Neutrophil (primary cell): Measurements from ENCODE around the gene DEAF1.

ENCODE experiments used
- H3K27ac ChIP-seq: fragments of 200-600 bp; sonication (generic); 2 replicates; pipeline ENCODE4 v1.5.1; 2016; ENCODE audit warnings: mild to moderate bottlenecking, moderate library complexity
- H3K27me3 ChIP-seq: fragments of 200-600 bp; sonication (generic); 2 replicates; pipeline ENCODE4 v1.6.0; 2016; ENCODE audit warnings: mild to moderate bottlenecking
- H3K36me3 ChIP-seq: fragments of 200-600 bp; sonication (generic); 2 replicates; pipeline ENCODE4 v1.5.1; 2017
- H3K4me1 ChIP-seq, 2 experiments: fragments of 200-600 bp in 1 of 2; sonication (generic) in 1 of 2; 1 replicate in 1 of 2; 2 replicates in 1 of 2; pipeline versions ENCODE4 v1.5.1 to v1.6.1; 2013 to 2016; ENCODE audit warnings: low read depth in 1 of 2, low read length in 1 of 2, mild to moderate bottlenecking in 1 of 2, moderate library complexity in 1 of 2; ENCODE audit not compliant: control insufficient read depth in 1 of 2, insufficient read depth in 1 of 2
- H3K4me3 ChIP-seq, 2 experiments: fragments of 200-600 bp in 1 of 2; sonication (generic) in 1 of 2; 1 replicate in 1 of 2; 2 replicates in 1 of 2; pipeline ENCODE4 v1.5.1; 2013 to 2016; ENCODE audit warnings: low read depth in 1 of 2, low read length in 1 of 2, mild to moderate bottlenecking in 1 of 2, moderate library complexity in 1 of 2
- H3K9me3 ChIP-seq: fragments of 200-600 bp; sonication (generic); 2 replicates; pipeline ENCODE4 v1.5.1; 2016
- TF ChIP-seq, protein P1 (sequence below): fragments of 200-600 bp; sonication (generic); IDR thresholded peaks from 2 replicates; pipeline ENCODE4 v1.5.1; 2016; ENCODE audit warnings: antibody characterized with exemption

DEAF1 gene

GRCh38 chr11:687751-688150, 7.3 kb downstream of the DEAF1 start:
- H3K36me3 ChIP-seq: peaks cover 64% of the 10 kb centered on the region
- TF ChIP-seq, protein P1, sequence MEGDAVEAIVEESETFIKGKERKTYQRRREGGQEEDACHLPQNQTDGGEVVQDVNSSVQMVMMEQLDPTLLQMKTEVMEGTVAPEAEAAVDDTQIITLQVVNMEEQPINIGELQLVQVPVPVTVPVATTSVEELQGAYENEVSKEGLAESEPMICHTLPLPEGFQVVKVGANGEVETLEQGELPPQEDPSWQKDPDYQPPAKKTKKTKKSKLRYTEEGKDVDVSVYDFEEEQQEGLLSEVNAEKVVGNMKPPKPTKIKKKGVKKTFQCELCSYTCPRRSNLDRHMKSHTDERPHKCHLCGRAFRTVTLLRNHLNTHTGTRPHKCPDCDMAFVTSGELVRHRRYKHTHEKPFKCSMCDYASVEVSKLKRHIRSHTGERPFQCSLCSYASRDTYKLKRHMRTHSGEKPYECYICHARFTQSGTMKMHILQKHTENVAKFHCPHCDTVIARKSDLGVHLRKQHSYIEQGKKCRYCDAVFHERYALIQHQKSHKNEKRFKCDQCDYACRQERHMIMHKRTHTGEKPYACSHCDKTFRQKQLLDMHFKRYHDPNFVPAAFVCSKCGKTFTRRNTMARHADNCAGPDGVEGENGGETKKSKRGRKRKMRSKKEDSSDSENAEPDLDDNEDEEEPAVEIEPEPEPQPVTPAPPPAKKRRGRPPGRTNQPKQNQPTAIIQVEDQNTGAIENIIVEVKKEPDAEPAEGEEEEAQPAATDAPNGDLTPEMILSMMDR: no peak
- H3K27me3 ChIP-seq: no peaks in the 10 kb centered on the region
- H3K4me1 ChIP-seq: no peaks in the 10 kb centered on the region
- no peak overlapping the region for H3K4me3 ChIP-seq
- no peak overlapping the region for H3K27ac ChIP-seq
- H3K9me3 ChIP-seq: no peaks in the 10 kb centered on the region

DNA sequence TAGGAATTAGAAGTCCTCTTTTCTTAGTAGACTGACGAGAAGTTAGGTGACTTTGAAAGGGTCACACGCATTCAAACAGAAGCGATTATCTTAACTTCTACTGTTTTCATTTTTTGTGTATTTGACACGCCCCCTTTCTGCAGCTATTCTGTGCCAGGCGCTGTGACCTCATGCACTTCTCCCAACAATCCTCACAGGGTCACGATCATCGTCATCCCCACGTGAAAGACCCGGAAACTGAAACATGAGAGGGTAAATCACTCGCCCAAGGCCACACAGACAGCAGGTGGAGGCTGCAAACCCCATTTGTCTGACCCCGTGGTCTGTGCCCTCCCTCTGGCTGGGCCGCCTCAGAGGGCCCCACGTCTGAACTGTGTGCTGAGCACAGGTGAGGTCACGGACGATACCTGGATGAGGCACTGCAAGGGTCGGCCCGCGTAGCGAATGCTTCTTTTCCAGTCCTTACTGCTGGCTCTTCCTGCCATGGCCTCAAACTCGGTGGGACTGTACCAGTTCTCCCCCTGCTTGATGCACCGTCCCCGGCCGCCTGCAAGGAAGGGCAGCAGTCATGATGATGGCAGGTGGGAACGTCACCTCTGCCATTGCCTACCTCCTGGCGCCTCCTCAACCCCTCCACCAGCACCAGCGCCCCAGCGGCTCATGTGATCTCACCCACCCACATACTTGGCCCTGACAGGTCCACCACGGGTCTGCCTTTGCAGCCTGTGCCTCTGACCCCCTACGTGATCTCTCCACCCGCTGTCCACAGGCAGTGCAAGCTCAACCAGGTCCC, 8.4 kb downstream of the DEAF1 start:
- Histone ChIP-seq H3K27me3 (no peaks in the 10 kb centered on the region), H3K9me3 (no peaks in the 10 kb centered on the region), H3K4me3 (no peak overlapping the region), H3K4me1 (no peaks in the 10 kb centered on the region), H3K36me3 (peaks cover 69% of the 10 kb centered on the region), H3K27ac (no peak overlapping the region)
- TF ChIP-seq, protein P1: no peak

DNA sequence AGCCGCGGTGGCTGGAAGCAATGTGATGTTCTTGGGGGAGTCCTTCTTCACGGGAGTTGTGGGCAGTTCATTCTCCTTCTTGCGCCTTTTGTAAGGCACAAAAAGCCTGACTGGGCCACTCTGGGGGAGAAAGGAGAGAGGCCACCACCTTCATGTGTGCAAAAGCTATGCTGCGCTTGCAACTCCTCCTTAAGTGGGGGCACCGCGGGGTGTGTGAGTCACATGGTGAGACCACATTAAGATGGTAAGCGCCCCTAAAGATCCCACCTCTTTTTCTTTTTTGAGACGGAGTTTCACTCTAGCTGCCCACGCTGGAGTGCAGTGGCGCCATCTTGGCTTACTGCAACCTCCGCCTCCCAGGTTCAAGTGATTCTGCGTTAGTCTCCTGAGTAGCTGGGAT, 14.1 kb downstream of the DEAF1 start:
- Histone ChIP-seq H3K9me3 (no peaks in the 10 kb centered on the region), H3K4me3 (no peak overlapping the region), H3K27me3 (no peaks in the 10 kb centered on the region), H3K36me3 (peaks cover 58% of the 10 kb centered on the region), H3K4me1 (no peaks in the 10 kb centered on the region), H3K27ac (no peak overlapping the region)
- TF ChIP-seq, protein P1: no peak

GRCh38 chr11:680476-680875, 14.5 kb downstream of the DEAF1 start:
- no peak overlapping the region for H3K4me3 ChIP-seq
- H3K27me3 ChIP-seq: no peaks in the 10 kb centered on the region
- H3K9me3 ChIP-seq: no peaks in the 10 kb centered on the region
- H3K36me3 ChIP-seq: peaks cover 54% of the 10 kb centered on the region
- TF ChIP-seq, protein P1: no peak
- no peak overlapping the region for H3K27ac ChIP-seq
- no peaks in the 10 kb centered on the region for H3K4me1 ChIP-seq

DNA sequence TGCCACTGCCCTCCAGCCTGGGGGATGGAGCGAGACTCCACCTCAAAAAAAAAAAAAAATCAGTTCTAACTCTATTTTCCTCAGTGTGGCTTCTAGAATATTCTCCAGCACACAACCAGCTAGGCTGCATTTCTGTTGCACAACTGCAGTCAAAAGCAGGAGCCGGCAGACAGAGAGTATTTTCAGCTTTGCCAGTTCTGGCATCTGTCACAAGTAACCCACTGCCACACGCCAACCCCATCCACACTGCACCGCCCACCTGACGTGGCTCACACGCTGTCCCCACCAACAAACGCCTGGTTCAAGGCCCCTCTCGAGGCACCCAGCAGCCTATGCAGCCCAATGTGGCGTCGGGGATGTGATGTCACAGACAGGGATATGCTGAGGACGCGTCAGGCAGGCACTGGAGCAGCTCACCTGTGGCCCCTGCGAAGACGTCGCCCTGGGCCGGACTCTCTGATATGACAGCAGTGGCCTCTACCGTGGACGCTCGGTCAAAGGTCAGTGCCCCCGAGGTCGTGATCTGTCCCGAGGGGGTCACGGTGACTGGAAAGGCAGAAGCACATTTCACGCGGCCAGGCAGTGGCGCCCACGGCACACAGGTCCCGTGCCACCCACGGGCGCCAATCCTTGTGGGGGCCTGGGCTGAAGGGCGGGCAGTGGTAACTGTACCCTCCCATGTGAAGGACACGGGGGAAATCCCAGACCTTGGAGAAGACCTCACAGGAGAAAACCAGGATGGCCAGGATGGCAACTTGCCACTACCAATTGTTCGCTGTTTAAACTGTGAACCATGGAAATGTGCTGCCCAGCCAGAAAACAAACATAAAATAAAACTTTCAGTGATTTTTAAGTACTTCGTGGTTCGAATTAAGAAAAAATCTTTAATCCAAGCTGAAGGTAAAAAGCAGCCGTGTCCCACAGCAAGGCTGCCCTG, 15.5 kb downstream of the DEAF1 start:
- Histone ChIP-seq H3K27ac (no peak overlapping the region), H3K9me3 (no peaks in the 10 kb centered on the region), H3K27me3 (no peaks in the 10 kb centered on the region), H3K4me1 (no peaks in the 10 kb centered on the region), H3K4me3 (no peak overlapping the region), H3K36me3 (peaks cover 55% of the 10 kb centered on the region)
- TF ChIP-seq, protein P1: no peak
